DMS114 treated with DMSO at 0.1 percent for 48 hours (cell line): ENCODE results near the gene LRRC27.
"Not testable (repeated sequence)": the region's sequence is repeated elsewhere in the genome, so short reads cannot be mapped to it uniquely, and the experiment has no call there.

ENCODE experiments used
- DNase-seq: peaks from one replicate; lab custom pipeline; 2025; ENCODE audit not compliant: unreplicated experiment; lab: John Stamatoyannopoulos, UW

Gene LRRC27

GRCh38 chr10:132331601-132332432 is at the start of gene LRRC27:
TSS of gene LRRC27 (plus strand) at chr10:132332193. CDS start at chr10:132333525, 1,332 bp downstream.
- peak; percentile 94 for DNase-seq

GRCh38 chr10:132282667-132283603 is 49.1 kb upstream of the LRRC27 start:
- DNase-seq, result no peak

- DNase-seq, result no peak
Observed at GRCh38 chr10:132283604-132284382, 48.2 kb upstream of the LRRC27 start.

GRCh38 chr10:132289439-132289838 is 42.6 kb upstream of the LRRC27 start:
- DNase-seq, result no peak

GRCh38 chr10:132290631-132291030 is 41.4 kb upstream of the LRRC27 start:
- no peak for DNase-seq

- no peak for DNase-seq
Observed at GRCh38 chr10:132291826-132292225, 40.2 kb upstream of the LRRC27 start.

- DNase-seq, result no peak
Observed at GRCh38 chr10:132292287-132293200, 39.4 kb upstream of the LRRC27 start.

GRCh38 chr10:132293201-132293812 is 38.7 kb upstream of the LRRC27 start:
- no peak for DNase-seq

GRCh38 chr10:132293813-132294520 is 38.0 kb upstream of the LRRC27 start:
- DNase-seq, result no peak

- no peak for DNase-seq
Observed at GRCh38 chr10:132294561-132295318, 37.3 kb upstream of the LRRC27 start.

- DNase-seq, result not testable (repeated sequence)
Observed at GRCh38 chr10:132295481-132295880, 36.5 kb upstream of the LRRC27 start.

GRCh38 chr10:132296666-132297443 is 35.1 kb upstream of the LRRC27 start:
- no peak for DNase-seq

GRCh38 chr10:132297526-132297925 is 34.5 kb upstream of the LRRC27 start:
- DNase-seq, result no peak

- DNase-seq, result no peak
Observed at GRCh38 chr10:132298038-132298881, 33.7 kb upstream of the LRRC27 start.

- no peak for DNase-seq
Observed at GRCh38 chr10:132299371-132300336, 32.3 kb upstream of the LRRC27 start.
